ENCODE data around the gene ZNF747.
A peak's percentile ranks its signal among the peaks of the same experiment; 100 is the strongest.
"Not testable (repeated sequence)": the region's sequence is repeated elsewhere in the genome, so short reads cannot be mapped to it uniquely, and the experiment has no call there.

Gene ZNF747

GRCh38 chr16:30528799-30529457 lies 5.7 kb downstream of the ZNF747 start:
- no peak overlapping the region for H3K27ac ChIP-seq (ENCODE audit: low read length)

GRCh38 chr16:30527635-30528178 lies 7.0 kb downstream of the ZNF747 start:
- Histone ChIP-seq H3K27ac (ENCODE audit: low read length) (peak overlapping the region; percentile 86), H3K9me3 (ENCODE audit: control insufficient read depth, low read depth, low read length) (no peaks in the 10 kb centered on the region), H3K27me3 (ENCODE audit: control insufficient read depth, insufficient read depth, low read length) (no peaks in the 10 kb centered on the region), H3K9ac (ENCODE audit: low read length) (peak overlapping the region; percentile 86), H3K4me1 (ENCODE audit: control insufficient read depth, low read depth, low read length) (peaks cover 9% of the 10 kb centered on the region), H3K36me3 (ENCODE audit: control insufficient read depth, low read depth, low read length) (peaks cover 10% of the 10 kb centered on the region), H3K4me3 (ENCODE audit: low read length) (peak overlapping the region; percentile 87)

More at GRCh38 chr16:30528799-30529457, 5.7 kb downstream of the ZNF747 start:
- no peak overlapping the region for H3K9ac ChIP-seq (ENCODE audit: low read length)
- no peak overlapping the region for H3K4me3 ChIP-seq (ENCODE audit: low read length)
- no peaks in the 10 kb centered on the region for H3K27me3 ChIP-seq (ENCODE audit: control insufficient read depth, insufficient read depth, low read length)
- H3K36me3 ChIP-seq (ENCODE audit: control insufficient read depth, low read depth, low read length): peaks cover 10% of the 10 kb centered on the region
- H3K9me3 ChIP-seq (ENCODE audit: control insufficient read depth, low read depth, low read length): no peaks in the 10 kb centered on the region
- peaks cover 9% of the 10 kb centered on the region for H3K4me1 ChIP-seq (ENCODE audit: control insufficient read depth, low read depth, low read length)

GRCh38 chr16:30526823-30527634 lies 7.6 kb downstream of the ZNF747 start:
- Histone ChIP-seq H3K9me3 (ENCODE audit: control insufficient read depth, low read depth, low read length) (no peaks in the 10 kb centered on the region), H3K4me1 (ENCODE audit: control insufficient read depth, low read depth, low read length) (peaks cover 9% of the 10 kb centered on the region), H3K4me3 (ENCODE audit: low read length) (peak overlapping the region; percentile 87), H3K36me3 (ENCODE audit: control insufficient read depth, low read depth, low read length) (peaks cover 10% of the 10 kb centered on the region), H3K27me3 (ENCODE audit: control insufficient read depth, insufficient read depth, low read length) (no peaks in the 10 kb centered on the region), H3K9ac (ENCODE audit: low read length) (peak overlapping the region; percentile 86), H3K27ac (ENCODE audit: low read length) (peak overlapping the region; percentile 86)

DNA sequence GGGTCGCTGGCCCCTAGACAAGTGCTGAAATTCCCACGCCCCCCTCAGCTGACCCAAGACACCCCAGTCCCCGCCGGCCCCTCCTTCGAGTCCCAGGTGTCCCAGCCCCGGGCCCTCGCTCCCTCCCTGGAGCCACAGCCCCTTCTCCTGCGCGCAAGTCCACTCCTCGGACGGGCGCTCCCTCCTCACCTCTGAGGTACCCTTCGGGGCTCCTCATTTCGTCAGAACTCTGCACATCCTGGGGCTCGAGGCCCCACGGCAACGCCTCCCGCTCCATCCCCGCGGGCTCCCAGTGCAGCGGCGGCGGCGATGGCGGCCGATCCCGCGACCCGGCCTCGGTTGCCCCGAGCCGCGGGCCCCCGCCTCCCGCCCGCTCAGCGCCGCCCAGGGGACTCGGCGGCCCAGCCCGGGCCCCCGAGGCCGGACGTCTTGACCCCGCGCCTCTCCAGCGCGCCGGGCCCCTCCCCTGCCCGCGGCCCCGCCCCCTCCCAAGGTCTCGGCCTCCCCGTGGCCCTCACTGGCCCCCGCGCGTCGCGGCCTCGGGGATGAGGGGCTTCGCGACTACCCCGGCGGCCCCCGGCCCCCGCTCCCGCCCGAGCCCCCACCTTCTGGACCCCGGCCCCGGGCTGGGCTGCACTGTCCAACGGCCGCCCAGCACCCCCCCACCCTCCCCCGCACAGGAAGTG lies 8.4 kb downstream of the ZNF747 start, which contains the start of gene ZNF768:
Gene ZNF768 (minus strand): TSS at position 430 of the 686 bp plus-strand sequence. CDS start 153 bp downstream, at position 277.
- Histone ChIP-seq H3K9me3 (ENCODE audit: control insufficient read depth, low read depth, low read length) (no peaks in the 10 kb centered on the region), H3K27ac (ENCODE audit: low read length) (peak within 1 kb of the TSS; percentile 78), H3K27me3 (ENCODE audit: control insufficient read depth, insufficient read depth, low read length) (no peaks in the 10 kb centered on the region), H3K9ac (ENCODE audit: low read length) (peak within 1 kb of the TSS; percentile 86), H3K36me3 (ENCODE audit: control insufficient read depth, low read depth, low read length) (peaks cover 7% of the 10 kb centered on the region), H3K4me1 (ENCODE audit: control insufficient read depth, low read depth, low read length) (peaks cover 9% of the 10 kb centered on the region), H3K4me3 (ENCODE audit: low read length) (peak within 1 kb of the TSS; percentile 87)

- Histone ChIP-seq H3K4me3 (ENCODE audit: low read length) (peak overlapping the region; percentile 87), H3K36me3 (ENCODE audit: control insufficient read depth, low read depth, low read length) (peaks cover 2% of the 10 kb centered on the region), H3K27ac (ENCODE audit: low read length) (no peak overlapping the region), H3K27me3 (ENCODE audit: control insufficient read depth, insufficient read depth, low read length) (no peaks in the 10 kb centered on the region), H3K4me1 (ENCODE audit: control insufficient read depth, low read depth, low read length) (peaks cover 9% of the 10 kb centered on the region), H3K9ac (ENCODE audit: low read length) (peak overlapping the region; percentile 50), H3K9me3 (ENCODE audit: control insufficient read depth, low read depth, low read length) (no peaks in the 10 kb centered on the region)
Measured at GRCh38 chr16:30525844-30526136, 8.9 kb downstream of the ZNF747 start.

DNA sequence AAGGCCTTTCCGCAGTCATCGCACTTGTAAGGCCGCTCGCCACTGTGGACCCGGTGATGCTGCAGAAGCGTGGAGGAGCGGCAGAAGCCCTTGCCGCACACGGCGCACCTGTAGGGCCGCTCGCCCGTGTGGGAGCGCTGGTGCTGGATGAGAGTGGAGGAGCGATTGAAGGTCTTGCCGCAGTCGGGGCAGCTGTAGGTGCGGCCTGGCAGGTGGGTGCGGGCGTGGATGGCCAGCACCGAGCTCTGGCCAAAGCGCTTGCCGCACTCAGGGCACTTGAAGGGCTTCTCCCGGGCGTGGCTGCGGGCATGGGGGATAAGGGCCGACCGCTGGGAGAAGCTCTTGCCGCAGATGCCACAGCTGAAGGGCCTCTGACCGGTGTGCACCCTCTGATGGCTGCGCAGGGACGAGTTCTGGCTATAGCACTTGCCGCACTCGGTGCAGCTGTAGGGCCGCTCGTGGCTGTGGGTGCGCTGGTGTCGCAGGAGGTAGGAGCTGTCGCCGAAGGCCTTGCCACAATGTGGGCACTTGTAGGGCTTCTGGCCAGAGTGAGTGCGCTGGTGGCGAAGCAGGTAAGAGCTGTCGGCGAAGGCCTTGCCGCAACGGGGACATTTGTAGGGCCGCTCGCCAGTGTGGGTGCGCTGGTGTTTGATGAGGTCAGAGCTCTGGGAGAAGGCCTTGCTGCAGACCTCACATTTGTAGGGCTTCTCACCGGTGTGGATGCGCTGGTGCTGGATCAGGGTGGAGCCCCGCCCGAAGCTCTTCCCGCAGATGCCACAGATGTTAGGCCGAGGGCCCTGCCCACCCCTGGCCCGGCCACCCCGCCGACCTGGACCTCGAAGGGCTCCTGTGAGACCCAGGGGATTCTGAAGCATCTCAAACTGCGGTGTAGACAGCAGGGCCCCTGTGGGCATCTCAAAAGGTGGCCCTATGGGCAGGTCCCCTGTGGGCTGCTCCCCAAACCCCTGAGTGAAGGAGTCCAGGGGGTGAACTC lies 9.8 kb downstream of the ZNF747 start:
- Histone ChIP-seq H3K4me1 (ENCODE audit: control insufficient read depth, low read depth, low read length) (peaks cover 9% of the 10 kb centered on the region), H3K27ac (ENCODE audit: low read length) (no peak overlapping the region), H3K9me3 (ENCODE audit: control insufficient read depth, low read depth, low read length) (no peaks in the 10 kb centered on the region), H3K36me3 (ENCODE audit: control insufficient read depth, low read depth, low read length) (no peaks in the 10 kb centered on the region), H3K9ac (ENCODE audit: low read length) (no peak overlapping the region), H3K4me3 (ENCODE audit: low read length) (no peak overlapping the region), H3K27me3 (ENCODE audit: control insufficient read depth, insufficient read depth, low read length) (no peaks in the 10 kb centered on the region)

DNA sequence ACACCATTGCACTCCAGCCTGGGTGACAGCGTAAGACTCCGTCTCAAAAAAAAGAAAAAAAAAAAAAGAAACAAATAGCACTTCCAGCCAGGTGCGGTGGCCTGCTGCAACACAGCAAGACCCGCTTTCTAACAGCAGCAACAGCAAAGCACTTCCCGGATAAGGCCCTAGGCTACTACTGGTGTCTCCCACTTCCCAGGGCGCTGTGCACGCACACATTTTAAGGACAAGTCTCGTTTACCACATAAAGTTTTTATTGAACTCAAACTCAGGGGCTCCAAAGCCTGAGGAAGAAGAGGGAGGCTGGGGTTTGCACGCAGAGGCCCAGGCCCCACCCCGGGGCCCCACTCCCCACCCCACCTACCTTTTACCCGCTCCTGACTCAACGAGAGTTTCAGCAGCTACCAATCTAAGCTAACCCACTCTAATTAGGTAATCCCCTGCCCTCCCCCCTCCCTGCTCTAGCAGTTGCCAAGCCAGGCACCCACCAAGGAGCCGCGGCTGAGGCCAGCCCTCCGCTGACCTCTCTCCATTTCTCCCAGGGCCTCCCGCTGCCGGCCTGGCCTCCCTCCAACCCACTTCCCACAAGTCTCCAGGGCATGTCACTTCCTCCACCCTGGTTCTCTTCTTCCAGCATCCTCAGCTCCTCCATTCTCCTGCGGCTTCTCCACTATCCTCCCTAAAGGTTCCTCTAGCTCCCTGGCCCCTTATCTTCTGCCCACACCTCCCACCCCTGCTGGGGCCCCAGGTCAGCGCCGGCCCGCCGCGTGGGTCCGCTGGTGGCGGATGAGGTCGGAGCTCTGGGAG lies 10.7 kb downstream of the ZNF747 start:
- H3K4me1 ChIP-seq (ENCODE audit: control insufficient read depth, low read depth, low read length): peaks cover 9% of the 10 kb centered on the region
- H3K27me3 ChIP-seq (ENCODE audit: control insufficient read depth, insufficient read depth, low read length): no peaks in the 10 kb centered on the region
- H3K27ac ChIP-seq (ENCODE audit: low read length): no peak overlapping the region
- no peaks in the 10 kb centered on the region for H3K9me3 ChIP-seq (ENCODE audit: control insufficient read depth, low read depth, low read length)
- no peaks in the 10 kb centered on the region for H3K36me3 ChIP-seq (ENCODE audit: control insufficient read depth, low read depth, low read length)
- no peak overlapping the region for H3K9ac ChIP-seq (ENCODE audit: low read length)
- H3K4me3 ChIP-seq (ENCODE audit: low read length): no peak overlapping the region

DNA sequence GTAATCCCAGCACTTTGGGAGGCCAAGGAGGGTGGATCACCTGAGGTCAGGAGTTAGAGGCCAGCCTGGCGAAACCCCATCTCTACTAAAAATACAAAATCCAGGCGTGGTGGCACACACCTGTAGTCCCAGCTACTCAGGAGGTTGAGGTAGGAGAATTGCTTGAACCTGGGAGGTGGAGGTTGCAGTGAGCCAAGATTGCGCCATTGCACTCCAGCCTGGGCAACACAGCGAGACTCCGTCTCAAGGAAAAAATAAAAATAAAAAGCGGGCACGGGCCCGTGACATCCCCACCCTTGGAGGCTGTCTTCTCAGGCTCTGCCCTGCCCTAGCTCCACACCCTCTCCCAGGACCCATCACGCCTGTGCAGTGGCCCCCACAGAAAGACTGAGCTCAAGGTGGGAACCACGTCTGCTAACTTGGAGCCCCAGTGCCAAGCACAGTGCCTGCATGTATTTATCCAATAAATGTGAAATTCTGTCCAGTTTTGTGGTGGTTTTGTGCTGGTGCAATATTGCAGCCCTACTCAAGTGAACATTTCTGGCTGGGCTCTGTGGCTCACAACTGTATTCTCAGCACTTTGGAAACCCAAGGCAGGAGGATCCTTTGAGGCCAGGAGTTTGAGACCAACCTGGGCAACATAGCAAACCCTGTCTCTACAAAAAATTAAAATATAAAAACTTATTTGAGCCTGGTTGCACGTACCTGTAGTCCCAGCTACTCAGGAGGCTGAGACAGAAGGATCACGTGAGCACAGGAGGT lies 11.8 kb downstream of the ZNF747 start:
- not testable (repeated sequence) for H3K27me3 ChIP-seq (ENCODE audit: control insufficient read depth, insufficient read depth, low read length); H3K36me3 ChIP-seq (ENCODE audit: control insufficient read depth, low read depth, low read length); H3K9ac ChIP-seq (ENCODE audit: low read length); H3K4me3 ChIP-seq (ENCODE audit: low read length); H3K27ac ChIP-seq (ENCODE audit: low read length); H3K9me3 ChIP-seq (ENCODE audit: control insufficient read depth, low read depth, low read length); H3K4me1 ChIP-seq (ENCODE audit: control insufficient read depth, low read depth, low read length)

DNA sequence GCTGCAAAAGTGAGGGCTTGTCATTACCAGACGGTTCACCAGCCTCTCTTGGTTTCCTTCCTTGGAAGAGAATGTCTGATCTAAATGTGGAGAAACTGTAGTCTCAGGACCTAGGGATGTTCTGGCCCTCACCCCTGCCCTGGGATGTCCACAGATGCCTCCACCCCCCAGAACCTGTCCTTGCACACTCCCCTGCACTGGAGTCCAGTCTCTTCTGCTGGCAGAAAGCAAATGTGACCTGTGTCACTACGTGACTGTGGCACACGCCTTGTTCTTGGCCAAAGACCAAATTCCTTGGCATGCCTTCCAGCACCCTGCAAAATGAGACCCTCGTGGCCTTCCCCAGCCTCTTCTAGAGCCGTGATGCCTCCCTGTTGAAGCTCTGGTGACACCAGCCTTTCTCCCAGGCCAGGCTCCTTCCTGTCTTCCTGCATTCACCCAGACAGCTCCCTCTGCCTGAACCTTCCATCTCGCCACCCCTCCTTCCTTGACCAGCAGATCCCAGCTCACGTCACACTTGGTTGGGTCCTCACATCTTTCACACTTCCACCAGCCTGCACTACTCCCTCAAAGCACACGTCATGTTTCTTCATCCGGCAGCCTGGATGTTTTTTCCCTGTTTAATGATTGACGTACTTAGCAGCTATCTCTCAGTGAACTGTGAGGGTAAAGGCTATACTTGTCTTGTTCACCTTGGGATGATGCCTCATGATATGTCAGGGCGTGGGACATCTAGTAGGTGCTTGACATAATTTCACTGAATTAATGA lies 12.6 kb downstream of the ZNF747 start:
- Histone ChIP-seq H3K9ac (ENCODE audit: low read length) (no peak overlapping the region), H3K9me3 (ENCODE audit: control insufficient read depth, low read depth, low read length) (no peaks in the 10 kb centered on the region), H3K4me1 (ENCODE audit: control insufficient read depth, low read depth, low read length) (peaks cover 3% of the 10 kb centered on the region), H3K4me3 (ENCODE audit: low read length) (no peak overlapping the region), H3K27ac (ENCODE audit: low read length) (no peak overlapping the region), H3K27me3 (ENCODE audit: control insufficient read depth, insufficient read depth, low read length) (no peaks in the 10 kb centered on the region), H3K36me3 (ENCODE audit: control insufficient read depth, low read depth, low read length) (no peaks in the 10 kb centered on the region)

Measured in iPS-18a (cell line).